Raji (cell line): ENCODE measurements around the gene FBXO44.

ENCODE experiments used
- POLR2A ChIP-seq: IDR thresholded peaks from 2 replicates; pipeline ENCODE4 v1.6.1; 2011; ENCODE audit warnings: low read depth, low read length, control low read depth; ENCODE audit not compliant: insufficient read depth

The FBXO44 gene

GRCh38 chr1:11671544-11672286, 17.0 kb downstream of the FBXO44 start:
- no peak for TF ChIP-seq POLR2A

DNA sequence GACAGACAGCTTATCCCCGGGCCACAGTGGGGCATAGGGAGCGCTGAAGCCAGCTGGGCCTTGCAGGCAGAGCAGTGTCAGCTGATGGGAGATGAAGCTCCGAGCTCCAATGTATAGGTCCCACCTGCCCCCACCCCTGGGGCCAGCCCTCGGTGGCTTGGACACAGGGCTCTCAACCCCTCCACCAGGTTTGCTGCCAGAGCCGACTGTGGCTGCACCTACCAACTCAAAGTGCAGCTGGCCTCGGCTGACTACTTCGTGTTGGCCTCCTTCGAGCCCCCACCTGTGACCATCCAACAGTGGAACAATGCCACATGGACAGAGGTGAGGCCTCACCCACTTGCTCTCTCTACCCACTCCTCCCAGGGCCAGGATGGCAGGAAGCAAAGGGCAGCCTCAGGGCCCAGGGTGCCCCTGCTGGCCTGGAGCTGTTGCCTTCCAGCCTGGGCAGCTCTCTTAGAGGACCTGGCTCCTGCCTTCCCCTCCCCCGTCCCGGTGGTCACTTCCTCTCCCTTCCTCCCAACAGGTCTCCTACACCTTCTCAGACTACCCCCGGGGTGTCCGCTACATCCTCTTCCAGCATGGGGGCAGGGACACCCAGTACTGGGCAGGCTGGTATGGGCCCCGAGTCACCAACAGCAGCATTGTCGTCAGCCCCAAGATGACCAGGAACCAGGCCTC, 18.6 kb downstream of the FBXO44 start:
- TF ChIP-seq POLR2A = no peak

GRCh38 chr1:11674488-11674887, 19.8 kb downstream of the FBXO44 start:
- TF ChIP-seq POLR2A = no peak

GRCh38 chr1:11675325-11675724, 20.6 kb downstream of the FBXO44 start:
- TF ChIP-seq POLR2A = no peak

DNA sequence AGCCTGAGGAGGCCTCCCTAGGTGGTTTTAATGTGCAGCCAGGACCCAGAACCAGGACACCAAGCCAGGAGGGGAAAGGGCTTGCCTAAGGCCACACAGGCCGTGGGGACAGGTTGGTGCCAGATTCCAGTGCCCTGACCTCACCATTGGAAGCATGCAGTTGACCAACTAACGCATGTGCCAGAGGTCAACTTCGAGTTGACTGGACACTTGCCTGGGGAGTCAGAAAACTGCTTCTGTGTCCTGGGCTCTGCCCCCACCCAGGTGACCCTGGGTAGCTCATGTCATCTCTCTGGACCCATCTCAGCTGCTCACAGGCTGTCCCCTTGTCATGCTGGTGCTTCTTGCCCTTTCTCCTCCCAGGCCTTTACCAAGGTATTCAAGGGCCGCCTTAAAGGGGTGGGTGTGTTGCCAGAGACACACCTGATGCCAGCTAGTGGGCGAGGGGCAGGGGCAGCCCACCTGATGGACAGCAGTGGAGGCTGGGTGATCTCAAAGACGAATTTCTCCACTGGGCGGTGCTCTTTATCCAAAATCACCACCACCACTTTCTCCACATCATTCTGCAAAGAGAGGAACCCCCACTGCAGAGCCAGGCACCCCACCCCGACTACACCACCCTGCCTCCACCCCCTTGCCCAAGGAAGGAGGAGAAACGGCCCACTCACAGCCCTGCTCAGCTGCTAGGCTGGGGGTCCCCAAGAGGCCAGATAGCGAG, 21.9 kb downstream of the FBXO44 start:
- TF ChIP-seq POLR2A = no peak

- TF ChIP-seq POLR2A = no peak
Observed at GRCh38 chr1:11678442-11678841, 23.8 kb downstream of the FBXO44 start.

DNA sequence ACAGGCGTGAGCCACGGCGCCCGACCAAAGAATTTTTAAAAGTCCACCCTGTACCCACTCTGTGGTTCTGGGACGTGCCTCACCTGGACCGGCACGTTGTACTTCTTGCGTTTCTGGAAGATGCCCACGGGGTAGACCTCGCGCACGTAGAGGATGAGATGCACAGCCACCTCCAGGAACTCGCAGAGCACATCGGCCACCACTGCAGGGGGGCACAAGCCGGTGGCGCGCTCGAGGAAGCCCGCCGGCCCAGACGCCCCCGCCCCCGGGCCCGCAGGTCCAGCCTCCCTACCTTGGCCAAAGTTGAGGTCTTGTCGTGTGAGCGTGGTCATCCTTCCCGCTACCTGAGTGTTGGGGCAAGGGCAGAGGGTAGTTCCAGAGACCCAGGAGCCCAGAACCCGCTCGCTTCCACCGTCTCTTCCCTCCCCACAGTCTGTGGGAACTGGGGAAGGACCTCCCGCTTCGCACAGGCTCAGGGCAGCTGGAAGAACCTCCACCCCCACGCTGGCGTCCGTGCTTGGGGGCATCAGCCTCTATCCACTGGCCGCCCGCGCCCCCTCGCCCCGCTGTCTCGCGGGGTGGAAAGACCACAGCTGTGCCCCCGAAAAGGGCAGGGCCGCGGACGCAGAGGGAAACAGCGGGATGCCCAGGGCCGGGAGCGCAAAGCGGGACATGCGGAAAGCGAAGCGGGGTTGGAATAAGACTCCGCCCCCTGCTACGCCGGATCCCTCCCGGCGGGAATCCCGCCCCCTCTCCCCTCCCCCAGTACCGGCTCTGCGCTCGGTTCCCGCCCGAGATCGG, 25.8 kb downstream of the FBXO44 start:
- no peak for TF ChIP-seq POLR2A

DNA sequence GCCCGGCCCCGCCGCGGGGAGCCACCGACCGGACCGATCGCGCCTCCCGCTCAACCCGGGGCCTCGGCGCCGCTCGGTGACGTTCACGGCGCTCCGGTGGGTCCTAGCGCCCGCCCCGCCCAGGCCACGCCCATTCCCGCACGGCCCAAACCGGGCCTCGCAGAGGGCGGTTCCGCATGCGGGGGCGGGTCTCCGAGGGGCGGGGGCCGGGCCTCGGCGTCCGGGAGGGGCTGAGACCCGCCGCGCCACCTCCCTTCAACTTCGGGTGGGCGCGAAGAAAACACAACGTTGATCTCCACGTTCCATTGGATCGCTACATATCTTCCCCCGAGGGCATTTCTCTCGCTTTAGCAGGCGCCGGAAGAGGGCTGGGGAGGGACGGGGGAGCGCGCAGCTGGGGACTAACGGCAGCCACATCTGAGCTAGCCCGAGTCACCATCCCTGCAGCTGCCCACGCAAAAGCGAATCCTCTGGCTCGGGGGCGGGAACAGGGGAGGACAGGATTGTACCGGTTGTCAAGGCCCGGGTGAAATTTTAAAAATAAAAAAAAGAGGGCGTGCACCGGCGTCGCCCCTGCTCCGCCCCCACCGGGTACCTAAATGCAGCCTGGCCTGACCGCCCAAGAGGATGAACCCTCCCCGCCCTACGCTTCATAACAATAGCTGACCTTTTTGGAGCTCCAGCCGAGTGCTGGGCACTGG, 26.5 kb downstream of the FBXO44 start, which contains the start of gene MAD2L2:
Gene MAD2L2, minus strand, starts transcription at position 78 of the 701 bp plus-strand sequence. CDS start 547 bp downstream, outside the sequence.
- peak; percentile 81 for TF ChIP-seq POLR2A

GRCh38 chr1:11682287-11682771, 27.7 kb downstream of the FBXO44 start:
- TF ChIP-seq POLR2A = no peak

- TF ChIP-seq POLR2A = no peak
Observed at GRCh38 chr1:11682799-11683198, 28.1 kb downstream of the FBXO44 start.

GRCh38 chr1:11684070-11684469, 29.4 kb downstream of the FBXO44 start:
- TF ChIP-seq POLR2A = no peak

- no peak for TF ChIP-seq POLR2A
Observed at GRCh38 chr1:11685210-11685752, 30.6 kb downstream of the FBXO44 start.

GRCh38 chr1:11688506-11688905, 33.8 kb downstream of the FBXO44 start:
- TF ChIP-seq POLR2A = no peak
